NCI-H2196 (cell line): ENCODE results near the gene AKR1B1.
"Not testable (repeated sequence)": the region's sequence is repeated elsewhere in the genome, so short reads cannot be mapped to it uniquely, and the experiment has no call there.

Experiments used
- DNase-seq: peaks from one replicate; lab custom pipeline; 2025; ENCODE audit not compliant: unreplicated experiment; lab: John Stamatoyannopoulos, UW

AKR1B1 gene

DNA sequence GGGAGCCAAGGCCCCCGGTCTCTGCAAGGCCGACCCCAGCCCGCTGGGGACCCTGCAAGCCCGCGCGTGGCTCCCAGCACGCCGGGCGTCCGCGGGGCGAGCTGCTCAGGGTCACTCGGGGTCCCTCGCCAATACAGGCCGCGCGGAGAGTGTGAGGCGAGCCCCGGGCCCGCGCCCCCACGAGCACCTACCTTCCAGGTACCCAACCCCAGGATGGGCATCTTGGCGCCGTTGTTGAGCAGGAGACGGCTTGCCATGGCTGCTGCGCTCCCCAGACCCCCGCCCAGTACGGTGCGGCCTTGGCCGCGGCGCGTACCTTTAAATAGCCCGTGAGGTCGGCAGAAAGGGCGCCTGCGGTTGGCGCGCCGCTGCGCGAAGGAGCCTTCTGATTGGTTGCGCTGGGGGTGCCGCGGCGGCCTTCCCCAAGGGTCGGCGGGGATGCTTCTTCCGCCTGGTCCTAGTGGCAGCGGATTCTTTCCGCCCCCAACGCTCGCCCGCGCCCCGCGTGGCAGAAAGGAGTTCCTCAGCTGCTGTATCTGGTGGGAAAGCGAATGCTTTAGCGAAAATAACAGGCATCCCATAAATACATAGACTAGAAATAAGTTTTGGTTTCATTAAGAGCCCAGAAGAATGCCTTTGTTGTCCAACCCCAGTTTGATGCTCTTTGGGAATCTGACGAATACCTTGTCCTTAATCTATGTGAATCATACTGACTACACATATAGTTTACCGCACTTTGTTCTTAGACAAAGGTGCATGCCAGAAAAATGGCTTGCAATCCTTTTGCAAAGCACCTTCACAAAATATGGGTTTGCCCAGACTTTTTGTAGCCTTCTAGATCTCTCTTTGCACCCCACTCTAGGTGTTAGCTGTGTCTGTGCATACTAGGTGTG, at the start of gene AKR1B1:
Gene AKR1B1 (minus strand): TSS at position 295 of the 893 bp plus-strand sequence. CDS start 38 bp downstream, at position 257.
- DNase-seq = peak; percentile 80

- no peak for DNase-seq
Observed at GRCh38 chr7:134505856-134506255, 47.0 kb upstream of the AKR1B1 start.

DNA sequence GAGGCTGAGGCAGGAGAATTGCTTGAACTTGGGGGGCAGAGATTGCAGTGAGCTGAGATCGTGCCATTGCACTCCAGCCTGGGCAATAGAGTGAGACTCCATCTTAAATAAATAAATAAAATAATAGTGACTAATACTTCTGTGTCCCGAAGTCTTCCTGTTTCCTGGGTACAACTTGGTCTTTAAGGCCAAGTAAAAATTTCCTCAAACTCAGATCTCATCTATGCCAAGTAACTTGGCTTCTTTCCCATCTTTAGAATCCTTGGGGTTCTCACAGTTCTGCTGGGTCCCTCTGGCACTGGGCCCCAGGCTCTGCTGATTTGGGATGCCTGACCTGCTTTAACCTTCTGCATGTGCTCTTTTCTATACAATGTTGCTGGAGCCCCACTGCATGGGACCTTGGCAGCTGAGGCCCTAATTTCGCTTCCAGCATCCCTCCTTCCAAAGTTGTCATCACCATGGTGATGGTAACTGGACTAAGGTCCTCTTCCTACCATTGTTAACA, 45.8 kb upstream of the AKR1B1 start:
- DNase-seq = no peak

GRCh38 chr7:134502463-134503371, 43.8 kb upstream of the AKR1B1 start:
- no peak for DNase-seq

GRCh38 chr7:134500982-134501381, 42.1 kb upstream of the AKR1B1 start:
- DNase-seq = no peak

GRCh38 chr7:134500406-134500805, 41.5 kb upstream of the AKR1B1 start:
- DNase-seq = no peak

GRCh38 chr7:134495546-134495945, 36.6 kb upstream of the AKR1B1 start:
- DNase-seq = no peak

DNA sequence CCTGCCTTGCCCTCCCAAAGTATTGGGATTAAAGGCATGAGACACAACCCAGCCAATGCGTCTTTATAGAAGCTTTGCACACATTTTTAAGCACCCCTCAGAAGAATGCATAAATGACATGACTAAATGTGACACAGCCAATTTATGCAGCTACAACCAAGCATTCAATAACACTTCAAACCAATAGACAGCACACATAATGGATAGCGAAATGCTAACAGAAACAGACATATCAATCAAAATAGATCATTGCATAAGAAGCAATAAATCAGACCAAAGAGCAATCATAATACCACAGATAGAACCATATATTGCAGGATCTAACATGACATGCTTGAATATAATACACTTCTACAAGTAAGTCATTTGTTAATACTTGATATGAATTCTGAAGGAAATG, 34.2 kb upstream of the AKR1B1 start:
- DNase-seq = no peak

DNA sequence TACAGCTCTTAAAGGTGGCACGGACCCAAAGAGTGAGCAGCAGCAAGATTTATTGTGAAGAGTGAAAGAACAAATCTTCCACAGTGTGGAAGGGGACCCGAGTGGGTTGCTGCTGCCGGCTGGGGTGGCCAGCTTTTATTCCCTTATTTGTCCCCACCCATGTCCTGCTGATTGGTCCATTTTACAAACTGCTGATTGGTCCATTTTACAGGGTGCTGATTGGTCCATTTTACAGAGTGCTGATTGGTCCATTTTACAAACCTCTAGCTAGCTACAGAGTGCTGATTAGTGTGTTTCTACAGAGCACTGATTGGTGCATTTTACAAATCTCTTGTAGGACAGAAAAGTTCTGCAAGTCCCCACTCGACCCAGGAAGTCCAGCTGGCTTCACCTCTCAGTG, 28.8 kb upstream of the AKR1B1 start:
- not testable (repeated sequence) for DNase-seq

- no peak for DNase-seq
Observed at GRCh38 chr7:134485203-134485602, 26.3 kb upstream of the AKR1B1 start.

DNA sequence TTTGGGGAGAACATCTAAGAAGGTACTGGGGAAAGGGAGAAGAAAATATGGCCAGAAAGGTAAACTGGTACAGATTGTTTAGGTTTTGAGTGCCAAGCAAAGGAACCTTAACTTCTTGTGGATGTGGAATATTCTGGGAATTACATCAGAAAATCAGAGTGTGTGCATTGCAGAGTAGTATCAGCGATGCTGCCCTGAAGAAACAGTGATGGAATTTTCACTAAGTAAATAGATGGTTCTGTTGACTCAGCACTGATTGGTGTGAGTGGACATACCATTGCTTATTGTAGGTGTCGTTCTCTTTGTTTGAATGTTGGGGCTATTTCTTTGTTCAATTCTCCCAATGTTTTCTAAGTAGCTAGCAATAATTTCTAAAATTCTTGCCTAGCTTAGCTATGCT, 24.4 kb upstream of the AKR1B1 start:
- no peak for DNase-seq

- no peak for DNase-seq
Observed at GRCh38 chr7:134482858-134483257, 24.0 kb upstream of the AKR1B1 start.

- no peak for DNase-seq
Observed at GRCh38 chr7:134481167-134481566, 22.3 kb upstream of the AKR1B1 start.

DNA sequence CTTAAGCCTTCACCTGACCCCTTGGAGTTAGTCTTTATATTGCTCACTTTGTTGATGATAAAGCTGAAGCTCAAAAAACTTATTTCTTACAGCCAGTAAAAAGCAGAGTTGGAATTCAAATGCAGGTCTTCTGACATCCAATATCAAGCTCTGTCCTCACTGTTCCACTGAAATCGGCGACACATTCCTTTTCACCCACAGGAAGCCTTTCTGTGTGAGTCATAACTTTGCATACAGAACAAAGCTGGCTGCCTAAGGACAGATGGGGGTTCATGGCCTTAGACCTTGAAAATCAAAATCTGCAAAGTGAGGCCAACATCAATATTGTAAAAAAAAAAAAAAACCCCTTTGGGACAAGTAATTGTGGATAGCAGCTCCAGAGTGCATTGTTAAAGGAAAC, 21.8 kb upstream of the AKR1B1 start:
- no peak for DNase-seq

DNA sequence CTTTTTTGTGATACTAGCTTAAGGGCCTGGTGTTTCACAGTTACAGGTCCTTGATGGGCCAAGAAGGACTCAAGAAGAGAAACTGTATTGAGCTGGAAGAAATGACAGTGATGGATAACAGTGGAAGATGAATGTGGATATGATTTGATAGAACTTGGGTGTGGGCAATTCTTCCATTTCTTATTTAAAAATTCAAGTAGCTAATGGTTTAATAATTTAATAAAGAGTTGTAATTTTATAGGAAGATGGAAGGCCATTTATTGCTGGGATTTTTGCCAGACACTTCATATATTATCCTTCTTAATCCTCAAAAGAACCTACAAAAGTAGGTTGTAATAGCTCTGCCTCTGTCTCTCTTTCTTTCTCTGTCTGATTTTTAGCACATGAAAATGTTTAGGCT, 21.3 kb upstream of the AKR1B1 start:
- DNase-seq = no peak

DNA sequence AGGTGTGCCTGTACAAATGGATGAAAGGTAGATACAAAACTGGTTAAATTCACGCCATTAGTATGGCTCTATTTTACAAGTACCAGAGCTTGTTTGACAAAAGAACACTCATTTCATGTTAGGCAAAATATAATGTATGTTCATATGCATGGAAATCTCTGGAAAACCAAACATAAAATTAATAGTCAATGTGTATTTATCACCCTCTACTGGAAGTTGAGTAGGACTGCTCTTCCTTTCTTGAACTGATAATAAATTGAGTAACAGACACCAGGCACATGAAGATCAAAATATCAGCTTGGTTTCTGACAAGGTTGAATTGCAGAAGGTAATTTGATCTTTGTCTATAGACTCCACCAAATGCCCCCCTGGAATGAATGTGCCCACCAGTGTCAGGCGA, 19.8 kb upstream of the AKR1B1 start:
- DNase-seq = no peak

GRCh38 chr7:134477954-134478353, 19.1 kb upstream of the AKR1B1 start:
- DNase-seq = no peak

- DNase-seq = no peak
Observed at GRCh38 chr7:134476044-134476443, 17.1 kb upstream of the AKR1B1 start.

GRCh38 chr7:134474828-134475227, 15.9 kb upstream of the AKR1B1 start:
- no peak for DNase-seq

DNA sequence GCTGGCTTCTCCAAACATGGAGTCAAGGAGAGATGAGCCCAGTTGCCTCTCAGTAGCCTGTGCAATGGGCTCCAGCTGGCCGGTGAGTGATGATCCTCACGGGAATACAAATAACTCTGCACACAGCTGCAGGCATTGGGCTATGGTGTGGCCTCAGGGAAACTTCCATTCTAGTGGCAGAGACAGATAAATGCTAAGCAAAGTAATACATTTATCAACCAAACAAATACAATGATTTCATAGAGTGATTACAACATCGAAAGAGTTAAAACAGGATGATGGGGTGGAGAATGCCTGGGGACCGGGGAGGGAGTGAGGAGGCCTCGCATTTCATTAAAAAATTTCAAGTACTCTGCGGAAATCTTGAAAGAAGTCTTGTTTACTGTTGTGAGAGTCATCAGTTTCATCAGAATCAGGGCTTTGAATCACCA, 15.0 kb upstream of the AKR1B1 start:
- DNase-seq = no peak

DNA sequence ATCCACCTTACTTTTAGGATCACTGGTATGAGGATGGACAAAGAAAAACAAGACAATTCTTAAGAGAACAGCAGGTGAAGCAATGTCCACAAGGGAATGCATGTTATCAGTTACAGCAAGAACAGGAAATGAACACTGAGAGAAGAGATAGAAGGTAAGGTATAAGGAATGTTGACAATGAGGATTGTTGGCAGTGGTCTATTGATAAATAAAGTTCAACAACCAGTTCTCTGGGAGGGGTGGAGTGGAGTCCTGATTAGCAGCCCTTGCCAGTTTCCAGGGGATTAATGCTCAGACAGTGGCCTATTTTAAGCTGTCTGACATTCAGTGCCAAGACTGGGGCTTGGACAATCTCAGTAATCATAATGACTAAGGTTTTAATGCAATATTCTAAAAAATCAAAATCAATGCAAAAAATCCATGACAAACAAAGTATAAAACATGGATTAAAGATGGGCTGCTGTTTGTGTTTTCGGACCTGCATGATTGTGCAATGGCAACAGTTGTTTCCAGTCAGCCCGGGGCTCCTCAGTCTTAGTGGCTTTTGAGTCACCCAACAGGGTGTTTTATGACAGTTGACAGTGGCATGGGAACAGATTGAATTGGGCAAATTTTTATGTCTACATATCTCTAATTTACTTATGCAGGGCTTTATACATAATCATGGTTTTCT, 13.8 kb upstream of the AKR1B1 start:
- DNase-seq = no peak
